Measurements from ENCODE around the gene NUP188.
A peak's percentile ranks its signal among the peaks of the same experiment; 100 is the strongest.

Gene NUP188

GRCh38 chr9:128947527-128948301 lies at the start of gene NUP188, which contains the start of gene DOLK:
TSS of gene NUP188 (plus strand) at chr9:128947699. CDS start at chr9:128947720, 21 bp downstream.
TSS of gene DOLK (minus strand) at chr9:128947603. CDS start at chr9:128947303, 300 bp downstream.
- Histone ChIP-seq H3K4me3 (ENCODE audit: low read depth, low read length) (peak within 1 kb of the TSS; percentile 96), H3K9me3 (ENCODE audit: control insufficient read depth, insufficient read depth, low read depth, low read length) (no peaks in the 10 kb centered on the region), H3K36me3 (ENCODE audit: control insufficient read depth in 2 of 2, insufficient read depth in 1 of 2, low read length in 2 of 2) (peaks cover 18 to 32% of the 10 kb centered on the region in 2 experiments; a peak in 2 of 3 replicates), H3K27ac (ENCODE audit: extremely low read depth, low read depth, low read length) (peak within 1 kb of the TSS; percentile 83), H3K4me1 (ENCODE audit: control insufficient read depth, insufficient read depth, low read length) (no peaks in the 10 kb centered on the region)
- POLR2A ChIA-PET: interaction anchor here (0.6 to 1.4 kb wide), 9 partner anchors 8 to 492 kb away, joined by 3 to 5 read pairs (median 3); partner anchors contain the start of genes ODF2 and ZDHHC12
- CTCF ChIA-PET: interaction anchor here (0.9 to 2.6 kb wide), 4 partner anchors 19 to 58 kb away, joined by 3 to 8 read pairs (median 4); no protein-coding TSS in a partner anchor
- TF ChIP-seq KLF1 (tag by site-specific recombination; IDR thresholded peaks at IDR 0.05) (peak; percentile 82), ZNF785 (tag by site-specific recombination; IDR thresholded peaks at IDR 0.05) (peak; percentile 85), ZNF184 (tag by site-specific recombination; IDR thresholded peaks at IDR 0.05) (no peak), WT1 (tag by site-specific recombination; IDR thresholded peaks at IDR 0.05) (peak; percentile 32; the same call in 1 of the 2 replicates), TCF7L2 (IDR thresholded peaks at IDR 0.05; ENCODE audit: borderline replicate concordance, low read depth, low read length) (no peak), ZNF23 (tag by site-specific recombination; IDR thresholded peaks at IDR 0.05; ENCODE audit: borderline replicate concordance) (no peak), BCL11A (tag by site-specific recombination; IDR thresholded peaks at IDR 0.05; ENCODE audit: low read depth) (no peak), KLF8 (tag by site-specific recombination; IDR thresholded peaks at IDR 0.05) (peak; percentile 83; the same call in 1 of the 2 replicates), RBAK (tag by site-specific recombination; IDR thresholded peaks at IDR 0.05) (0 out of 2 replicates have a peak, but pooled peaks have one; percentile 13), ZFP69B (tag by site-specific recombination; IDR thresholded peaks at IDR 0.05) (peak; percentile 71), ZNF221 (tag by site-specific recombination; IDR thresholded peaks at IDR 0.05; ENCODE audit: borderline replicate concordance) (no peak), ZNF175 (tag by site-specific recombination; IDR thresholded peaks at IDR 0.05) (no peak), ZNF777 (tag by site-specific recombination; IDR thresholded peaks at IDR 0.05; ENCODE audit: borderline replicate concordance) (peak; percentile 84), ZNF274 (IDR thresholded peaks at IDR 0.05; ENCODE audit: low read length) (no peak), ZNF274 (tag by site-specific recombination; IDR thresholded peaks at IDR 0.05; ENCODE audit: borderline replicate concordance) (no peak), ZFHX2 (tag by site-specific recombination; conservative IDR thresholded peaks at IDR 0.05) (peak; percentile 100), ZBTB8A (tag by site-specific recombination; IDR thresholded peaks at IDR 0.05) (peak; percentile 59; the same call in 1 of the 2 replicates), ZBTB20 (tag by site-specific recombination; IDR thresholded peaks at IDR 0.05) (peak; percentile 75; the same call in 1 of the 2 replicates), TRIM28 (IDR thresholded peaks at IDR 0.05; ENCODE audit: borderline replicate concordance, low read length) (no peak), ZNF2 (tag by site-specific recombination; IDR thresholded peaks at IDR 0.05) (peak; percentile 71), ZNF239 (tag by site-specific recombination; IDR thresholded peaks at IDR 0.05) (no peak), ZNF10 (tag by site-specific recombination; IDR thresholded peaks at IDR 0.05) (no peak), ZBTB21 (tag by site-specific recombination; IDR thresholded peaks at IDR 0.05) (no peak), KLF7 (tag by site-specific recombination; IDR thresholded peaks at IDR 0.05; ENCODE audit: borderline replicate concordance) (peak; percentile 56; the same call in 1 of the 2 replicates), ZNF623 (tag by site-specific recombination; IDR thresholded peaks at IDR 0.05) (peak; percentile 12; the same call in 1 of the 2 replicates), ZNF24 (tag by site-specific recombination; IDR thresholded peaks at IDR 0.05) (peak; percentile 83), ZNF404 (tag by site-specific recombination; IDR thresholded peaks at IDR 0.05) (no peak), ZSCAN16 (tag by site-specific recombination; IDR thresholded peaks at IDR 0.05) (peak; percentile 48; the same call in 1 of the 2 replicates), ZNF341 (tag by site-specific recombination; IDR thresholded peaks at IDR 0.05; ENCODE audit: low read depth) (peak; percentile 83), GLIS2 (tag by site-specific recombination; IDR thresholded peaks at IDR 0.05) (peak; percentile 99), ZNF629 (tag by site-specific recombination; IDR thresholded peaks at IDR 0.05) (peak; percentile 80), SP7 (tag by site-specific recombination; IDR thresholded peaks at IDR 0.05) (peak; percentile 92), ZEB2 (tag by site-specific recombination; IDR thresholded peaks at IDR 0.05) (peak; percentile 83), MZF1 (tag by site-specific recombination; IDR thresholded peaks at IDR 0.05; ENCODE audit: borderline replicate concordance) (peak; percentile 85), YY2 (tag by site-specific recombination; IDR thresholded peaks at IDR 0.05) (peak; percentile 97), KLF16 (tag by site-specific recombination; IDR thresholded peaks at IDR 0.05) (peak; percentile 95)
- TF ChIP-seq, protein P1, sequence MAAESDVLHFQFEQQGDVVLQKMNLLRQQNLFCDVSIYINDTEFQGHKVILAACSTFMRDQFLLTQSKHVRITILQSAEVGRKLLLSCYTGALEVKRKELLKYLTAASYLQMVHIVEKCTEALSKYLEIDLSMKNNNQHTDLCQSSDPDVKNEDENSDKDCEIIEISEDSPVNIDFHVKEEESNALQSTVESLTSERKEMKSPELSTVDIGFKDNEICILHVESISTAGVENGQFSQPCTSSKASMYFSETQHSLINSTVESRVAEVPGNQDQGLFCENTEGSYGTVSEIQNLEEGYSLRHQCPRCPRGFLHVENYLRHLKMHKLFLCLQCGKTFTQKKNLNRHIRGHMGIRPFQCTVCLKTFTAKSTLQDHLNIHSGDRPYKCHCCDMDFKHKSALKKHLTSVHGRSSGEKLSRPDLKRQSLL (tag by site-specific recombination; IDR thresholded peaks at IDR 0.05): peak; percentile 59; the same call in 1 of the 2 replicates
- TF ChIP-seq, protein P2, sequence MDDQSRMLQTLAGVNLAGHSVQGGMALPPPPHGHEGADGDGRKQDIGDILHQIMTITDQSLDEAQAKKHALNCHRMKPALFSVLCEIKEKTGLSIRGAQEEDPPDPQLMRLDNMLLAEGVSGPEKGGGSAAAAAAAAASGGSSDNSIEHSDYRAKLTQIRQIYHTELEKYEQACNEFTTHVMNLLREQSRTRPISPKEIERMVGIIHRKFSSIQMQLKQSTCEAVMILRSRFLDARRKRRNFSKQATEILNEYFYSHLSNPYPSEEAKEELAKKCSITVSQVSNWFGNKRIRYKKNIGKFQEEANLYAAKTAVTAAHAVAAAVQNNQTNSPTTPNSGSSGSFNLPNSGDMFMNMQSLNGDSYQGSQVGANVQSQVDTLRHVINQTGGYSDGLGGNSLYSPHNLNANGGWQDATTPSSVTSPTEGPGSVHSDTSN (CRISPR knock-in tag; IDR thresholded peaks at IDR 0.05): no peak; the same call in 1 of the 2 replicates

Measured in HEK293 (cell line).